Muscle of arm (tissue), 12 donors: ENCODE measurements around the gene SHC2. TPM values are rescaled to one million over a fixed set of nuclear protein-coding genes. Genes with fewer than 3 reads are reported as not detected.
A peak's percentile ranks its signal among the peaks of the same experiment; 100 is the strongest.

ENCODE experiments used
- DNase-seq: peaks from one replicate; pipeline ENCODE4 v3.0.0-alpha.2; 2013
- polyA plus RNA-seq, 12 donors: library from polyadenylated mRNA; unstranded; fragments of 120-200 nt; gene quantifications; one replicate each; pipeline ENCODE4 v1.2.1, GENCODE V29; 2013; ENCODE audit not compliant: insufficient read length in 12 of 12

The SHC2 gene
- polyA plus RNA-seq, 12 donors, result 19.9 to 49.3 (median 27.0) TPM; not detected in 1

GRCh38 chr19:474126-475078 is 13.6 kb upstream of the SHC2 start:
- DNase-seq, result no peak

GRCh38 chr19:472005-472858 is 11.4 kb upstream of the SHC2 start:
- DNase-seq, result no peak

GRCh38 chr19:470701-471100 is 9.9 kb upstream of the SHC2 start:
- no peak for DNase-seq

- no peak for DNase-seq
Measured at GRCh38 chr19:469833-470232, 9.0 kb upstream of the SHC2 start.

- no peak for DNase-seq
Measured at GRCh38 chr19:468587-469256, 7.9 kb upstream of the SHC2 start.

GRCh38 chr19:467554-467953 is 6.7 kb upstream of the SHC2 start:
- DNase-seq, result no peak

- no peak for DNase-seq
Measured at GRCh38 chr19:465056-465816, 4.4 kb upstream of the SHC2 start.

GRCh38 chr19:464208-464545 is 3.3 kb upstream of the SHC2 start:
- no peak for DNase-seq

- DNase-seq, result no peak
Measured at GRCh38 chr19:463483-464207, 2.8 kb upstream of the SHC2 start.

GRCh38 chr19:461721-462551 is 1.1 kb upstream of the SHC2 start:
- DNase-seq, result no peak

GRCh38 chr19:459724-460511 is 915 bp downstream of the SHC2 start:
- peak; percentile 82 for DNase-seq

GRCh38 chr19:458091-459042 is 2.5 kb downstream of the SHC2 start:
- DNase-seq, result no peak

GRCh38 chr19:457636-458035 is 3.2 kb downstream of the SHC2 start:
- DNase-seq, result no peak

- no peak for DNase-seq
Measured at GRCh38 chr19:456547-457110, 4.2 kb downstream of the SHC2 start.

GRCh38 chr19:455851-456546 is 4.8 kb downstream of the SHC2 start:
- DNase-seq, result no peak

- no peak for DNase-seq
Measured at GRCh38 chr19:455031-455705, 5.7 kb downstream of the SHC2 start.
